ENCODE data around the gene GNG7.

DNA sequence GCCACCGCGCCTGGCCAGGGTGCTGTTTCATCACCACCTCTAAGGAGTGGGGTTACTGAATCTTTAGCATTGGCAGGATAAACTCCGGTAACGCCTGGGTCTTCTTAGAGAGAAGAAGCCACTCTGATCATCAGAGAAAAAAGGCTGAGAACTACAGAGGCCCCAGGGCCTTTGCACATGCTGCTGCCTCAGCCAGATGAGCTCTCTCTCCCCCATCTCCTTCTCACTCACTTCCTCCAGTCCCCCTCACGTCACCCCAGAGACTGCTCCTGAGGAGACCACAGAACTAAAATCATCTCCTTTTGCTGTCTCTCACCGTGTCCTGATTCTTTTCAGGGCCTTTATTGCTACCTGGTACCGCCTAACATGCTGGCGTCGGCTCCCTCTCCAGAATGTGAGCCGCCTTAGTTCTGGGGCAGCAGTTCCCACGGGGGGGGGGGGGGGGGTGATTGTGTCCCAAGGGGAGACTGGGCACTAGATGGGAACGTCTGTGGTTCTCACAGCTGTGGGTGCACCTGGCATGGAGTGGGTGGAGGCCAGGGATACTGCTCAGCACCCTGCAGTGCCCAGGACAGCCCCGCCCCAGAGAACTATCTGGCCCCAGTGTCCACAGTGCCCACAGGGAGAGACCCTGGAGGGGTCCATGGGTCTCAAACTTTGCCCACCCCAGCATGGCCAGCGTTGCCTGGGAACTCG is 23.8 kb upstream of the GNG7 start:
- TF ChIP-seq, protein P1, sequence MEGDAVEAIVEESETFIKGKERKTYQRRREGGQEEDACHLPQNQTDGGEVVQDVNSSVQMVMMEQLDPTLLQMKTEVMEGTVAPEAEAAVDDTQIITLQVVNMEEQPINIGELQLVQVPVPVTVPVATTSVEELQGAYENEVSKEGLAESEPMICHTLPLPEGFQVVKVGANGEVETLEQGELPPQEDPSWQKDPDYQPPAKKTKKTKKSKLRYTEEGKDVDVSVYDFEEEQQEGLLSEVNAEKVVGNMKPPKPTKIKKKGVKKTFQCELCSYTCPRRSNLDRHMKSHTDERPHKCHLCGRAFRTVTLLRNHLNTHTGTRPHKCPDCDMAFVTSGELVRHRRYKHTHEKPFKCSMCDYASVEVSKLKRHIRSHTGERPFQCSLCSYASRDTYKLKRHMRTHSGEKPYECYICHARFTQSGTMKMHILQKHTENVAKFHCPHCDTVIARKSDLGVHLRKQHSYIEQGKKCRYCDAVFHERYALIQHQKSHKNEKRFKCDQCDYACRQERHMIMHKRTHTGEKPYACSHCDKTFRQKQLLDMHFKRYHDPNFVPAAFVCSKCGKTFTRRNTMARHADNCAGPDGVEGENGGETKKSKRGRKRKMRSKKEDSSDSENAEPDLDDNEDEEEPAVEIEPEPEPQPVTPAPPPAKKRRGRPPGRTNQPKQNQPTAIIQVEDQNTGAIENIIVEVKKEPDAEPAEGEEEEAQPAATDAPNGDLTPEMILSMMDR (conservative IDR thresholded peaks at IDR 0.05) = no peak
- no peak for TF ChIP-seq ZFX (IDR thresholded peaks at IDR 0.05)

Measured in C4-2B (cell line).